ENCODE results near the gene FAM111B.

Gene FAM111B

GRCh38 chr11:59154610-59155009 lies 47.6 kb downstream of the FAM111B start:
- no peak for DNase-seq (ENCODE audit: low read depth)

- no peak for DNase-seq (ENCODE audit: low read depth)
Observed at GRCh38 chr11:59157433-59157832, 50.4 kb downstream of the FAM111B start.

- no peak for DNase-seq (ENCODE audit: low read depth)
Observed at GRCh38 chr11:59158206-59159068, 51.4 kb downstream of the FAM111B start.

GRCh38 chr11:59164028-59164427 lies 57.0 kb downstream of the FAM111B start:
- no peak for DNase-seq (ENCODE audit: low read depth)

- DNase-seq (ENCODE audit: low read depth): peak; percentile 54
Observed at GRCh38 chr11:59171508-59172322, 64.7 kb downstream of the FAM111B start, which contains the start of gene DTX4. Gene DTX4, plus strand, starts transcription at chr11:59172132. Its CDS starts 464 bp downstream, at chr11:59172596.

- DNase-seq (ENCODE audit: low read depth): no peak
Observed at GRCh38 chr11:59172345-59173079, 65.5 kb downstream of the FAM111B start.

GRCh38 chr11:59173080-59173963 lies 66.3 kb downstream of the FAM111B start:
- DNase-seq (ENCODE audit: low read depth): no peak

GRCh38 chr11:59173964-59174663 lies 67.1 kb downstream of the FAM111B start:
- no peak for DNase-seq (ENCODE audit: low read depth)

- no peak for DNase-seq (ENCODE audit: low read depth)
Observed at GRCh38 chr11:59174664-59175033, 67.6 kb downstream of the FAM111B start.

- DNase-seq (ENCODE audit: low read depth): no peak
Observed at GRCh38 chr11:59175091-59175501, 68.1 kb downstream of the FAM111B start.

GRCh38 chr11:59176330-59176729 lies 69.3 kb downstream of the FAM111B start:
- DNase-seq (ENCODE audit: low read depth): no peak
